Activated naive CD8-positive, alpha-beta T cell treated with anti-CD3 and anti-CD28 coated beads, Interleukin-2, amount 50 U/mL, for 24 hours (primary cell): ENCODE measurements around the gene SNCA.
A peak's percentile ranks its signal among the peaks of the same experiment; 100 is the strongest.

Experiments used
- ATAC-seq: fragments of 150-1000 bp; cut with Tn5 transposase; one replicate; pipeline ENCODE4 v1.10.0; 2021
- DNase-seq: peaks from one replicate; pipeline ENCODE4 v3.0.0; 2021
- H3K27ac Mint-ChIP-seq: one replicate; pipeline ENCODE4 v1.8.0; 2021; ENCODE audit warnings: mild to moderate bottlenecking, mixed read lengths
- H3K27me3 Mint-ChIP-seq: one replicate; pipeline ENCODE4 v1.8.0; 2021; ENCODE audit warnings: mixed read lengths
- H3K36me3 Mint-ChIP-seq: one replicate; pipeline ENCODE4 v1.8.0; 2021; ENCODE audit warnings: low read depth, mixed read lengths
- H3K4me1 Mint-ChIP-seq: one replicate; pipeline ENCODE4 v1.8.0; 2021; ENCODE audit warnings: mixed read lengths
- H3K4me3 Mint-ChIP-seq: one replicate; pipeline ENCODE4 v1.8.0; 2021; ENCODE audit warnings: mild to moderate bottlenecking, moderate library complexity, mixed read lengths
- H3K9me3 Mint-ChIP-seq: one replicate; pipeline ENCODE4 v1.8.0; 2021; ENCODE audit warnings: mixed read lengths

Gene SNCA

GRCh38 chr4:89836031-89836745, 773 bp downstream of the SNCA start:
- ATAC-seq (no peak), DNase-seq (peak; percentile 14)
- Mint-ChIP-seq H3K4me3 (peak overlapping the region; percentile 66), H3K27me3 (peaks cover 57% of the 10 kb centered on the region), H3K4me1 (peaks cover 17% of the 10 kb centered on the region), H3K9me3 (no peaks in the 10 kb centered on the region), H3K27ac (peak overlapping the region; percentile 24), H3K36me3 (no peaks in the 10 kb centered on the region)

- peaks cover 52% of the 10 kb centered on the region for H3K27me3 Mint-ChIP-seq
- no peaks in the 10 kb centered on the region for H3K36me3 Mint-ChIP-seq
- H3K9me3 Mint-ChIP-seq: no peaks in the 10 kb centered on the region
- H3K4me1 Mint-ChIP-seq: peaks cover 17% of the 10 kb centered on the region
- no peak overlapping the region for H3K4me3 Mint-ChIP-seq
- ATAC-seq (no peak), DNase-seq (no peak)
- H3K27ac Mint-ChIP-seq: no peak overlapping the region
Measured at GRCh38 chr4:89835413-89835812, 1.5 kb downstream of the SNCA start.

GRCh38 chr4:89834486-89835209, 2.3 kb downstream of the SNCA start:
- Mint-ChIP-seq H3K27ac (no peak overlapping the region), H3K9me3 (no peaks in the 10 kb centered on the region), H3K4me1 (peaks cover 22% of the 10 kb centered on the region), H3K4me3 (no peak overlapping the region), H3K27me3 (peaks cover 50% of the 10 kb centered on the region), H3K36me3 (no peaks in the 10 kb centered on the region)
- no peak for ATAC-seq
- no peak for DNase-seq

GRCh38 chr4:89829470-89830138, 7.4 kb downstream of the SNCA start:
- peaks cover 8% of the 10 kb centered on the region for H3K27me3 Mint-ChIP-seq
- no peaks in the 10 kb centered on the region for H3K9me3 Mint-ChIP-seq
- no peaks in the 10 kb centered on the region for H3K36me3 Mint-ChIP-seq
- DNase-seq (no peak), ATAC-seq (peak; percentile 59)
- peaks cover 13% of the 10 kb centered on the region for H3K4me1 Mint-ChIP-seq
- peak overlapping the region; percentile 10 for H3K4me3 Mint-ChIP-seq
- no peak overlapping the region for H3K27ac Mint-ChIP-seq

GRCh38 chr4:89823416-89823815, 13.5 kb downstream of the SNCA start:
- peaks cover 5% of the 10 kb centered on the region for H3K27me3 Mint-ChIP-seq

GRCh38 chr4:89821612-89822011, 15.3 kb downstream of the SNCA start:
- no peak overlapping the region for H3K4me3 Mint-ChIP-seq
- no peaks in the 10 kb centered on the region for H3K9me3 Mint-ChIP-seq
- DNase-seq (no peak), ATAC-seq (no peak)
- H3K27me3 Mint-ChIP-seq: peaks cover 5% of the 10 kb centered on the region
- no peaks in the 10 kb centered on the region for H3K36me3 Mint-ChIP-seq
- no peaks in the 10 kb centered on the region for H3K4me1 Mint-ChIP-seq
- H3K27ac Mint-ChIP-seq: no peak overlapping the region

More at GRCh38 chr4:89823416-89823815, 13.5 kb downstream of the SNCA start:
- no peaks in the 10 kb centered on the region for H3K9me3 Mint-ChIP-seq
- peaks cover 2% of the 10 kb centered on the region for H3K4me1 Mint-ChIP-seq
- ATAC-seq: no peak
- no peaks in the 10 kb centered on the region for H3K36me3 Mint-ChIP-seq
- DNase-seq: no peak
- no peak overlapping the region for H3K4me3 Mint-ChIP-seq
- no peak overlapping the region for H3K27ac Mint-ChIP-seq

- Mint-ChIP-seq H3K4me1 (no peaks in the 10 kb centered on the region), H3K36me3 (no peaks in the 10 kb centered on the region), H3K4me3 (no peak overlapping the region), H3K27ac (no peak overlapping the region), H3K27me3 (peaks cover 5% of the 10 kb centered on the region), H3K9me3 (no peaks in the 10 kb centered on the region)
- no peak for ATAC-seq
- no peak for DNase-seq
Measured at GRCh38 chr4:89820010-89820409, 17.0 kb downstream of the SNCA start.

- no peak overlapping the region for H3K27ac Mint-ChIP-seq
- no peaks in the 10 kb centered on the region for H3K27me3 Mint-ChIP-seq
- no peak for DNase-seq
- H3K9me3 Mint-ChIP-seq: no peaks in the 10 kb centered on the region
- no peaks in the 10 kb centered on the region for H3K4me1 Mint-ChIP-seq
- H3K4me3 Mint-ChIP-seq: no peak overlapping the region
- no peaks in the 10 kb centered on the region for H3K36me3 Mint-ChIP-seq
- no peak for ATAC-seq
Measured at GRCh38 chr4:89814362-89814761, 22.6 kb downstream of the SNCA start.

- H3K4me1 Mint-ChIP-seq: no peaks in the 10 kb centered on the region
- H3K9me3 Mint-ChIP-seq: no peaks in the 10 kb centered on the region
- no peak overlapping the region for H3K4me3 Mint-ChIP-seq
- DNase-seq: no peak
- H3K36me3 Mint-ChIP-seq: no peaks in the 10 kb centered on the region
- H3K27me3 Mint-ChIP-seq: no peaks in the 10 kb centered on the region
- H3K27ac Mint-ChIP-seq: no peak overlapping the region
- no peak for ATAC-seq
Measured at GRCh38 chr4:89813197-89813596, 23.8 kb downstream of the SNCA start.

GRCh38 chr4:89807441-89808140, 29.4 kb downstream of the SNCA start:
- no peaks in the 10 kb centered on the region for H3K27me3 Mint-ChIP-seq
- DNase-seq (no peak), ATAC-seq (no peak)
- H3K9me3 Mint-ChIP-seq: no peaks in the 10 kb centered on the region
- no peak overlapping the region for H3K27ac Mint-ChIP-seq
- no peak overlapping the region for H3K4me3 Mint-ChIP-seq
- H3K36me3 Mint-ChIP-seq: no peaks in the 10 kb centered on the region
- H3K4me1 Mint-ChIP-seq: no peaks in the 10 kb centered on the region

GRCh38 chr4:89805297-89805696, 31.7 kb downstream of the SNCA start:
- H3K9me3 Mint-ChIP-seq: no peaks in the 10 kb centered on the region
- H3K27ac Mint-ChIP-seq: no peak overlapping the region
- H3K27me3 Mint-ChIP-seq: no peaks in the 10 kb centered on the region
- H3K4me1 Mint-ChIP-seq: no peaks in the 10 kb centered on the region
- DNase-seq (no peak), ATAC-seq (no peak)
- H3K36me3 Mint-ChIP-seq: no peaks in the 10 kb centered on the region
- H3K4me3 Mint-ChIP-seq: no peak overlapping the region

GRCh38 chr4:89803915-89804314, 33.0 kb downstream of the SNCA start:
- H3K4me1 Mint-ChIP-seq: no peaks in the 10 kb centered on the region
- H3K36me3 Mint-ChIP-seq: no peaks in the 10 kb centered on the region
- H3K27ac Mint-ChIP-seq: no peak overlapping the region
- ATAC-seq (no peak), DNase-seq (no peak)
- H3K27me3 Mint-ChIP-seq: no peaks in the 10 kb centered on the region
- H3K4me3 Mint-ChIP-seq: no peak overlapping the region
- H3K9me3 Mint-ChIP-seq: no peaks in the 10 kb centered on the region

- Mint-ChIP-seq H3K4me3 (no peak overlapping the region), H3K27ac (no peak overlapping the region), H3K9me3 (no peaks in the 10 kb centered on the region), H3K36me3 (no peaks in the 10 kb centered on the region), H3K27me3 (no peaks in the 10 kb centered on the region), H3K4me1 (no peaks in the 10 kb centered on the region)
- no peak for DNase-seq
- ATAC-seq: no peak
Measured at GRCh38 chr4:89803036-89803435, 33.9 kb downstream of the SNCA start.

GRCh38 chr4:89800527-89801103, 36.3 kb downstream of the SNCA start:
- DNase-seq (no peak), ATAC-seq (no peak)
- Mint-ChIP-seq H3K27me3 (no peaks in the 10 kb centered on the region), H3K4me3 (no peak overlapping the region), H3K36me3 (no peaks in the 10 kb centered on the region), H3K27ac (no peak overlapping the region), H3K9me3 (no peaks in the 10 kb centered on the region), H3K4me1 (no peaks in the 10 kb centered on the region)
